Sigmoid colon (tissue), 4 donors: Measurements from ENCODE around the gene ZBTB4.

ENCODE experiments used
- POLR2A ChIP-seq, 2 donors: fragments of 450-650 bp; IDR thresholded peaks; one replicate each; pipeline ENCODE4 v1.6.1; 2016; ENCODE audit warnings: antibody characterized with exemption in 2 of 2, mild to moderate bottlenecking in 2 of 2, moderate library complexity in 2 of 2
- POLR2AphosphoS5 ChIP-seq, 4 donors: sonication (generic); formaldehyde crosslinking; IDR thresholded peaks; one replicate each; pipeline ENCODE4 v1.6.1; 2017; ENCODE audit warnings: antibody characterized with exemption in 4 of 4

DNA sequence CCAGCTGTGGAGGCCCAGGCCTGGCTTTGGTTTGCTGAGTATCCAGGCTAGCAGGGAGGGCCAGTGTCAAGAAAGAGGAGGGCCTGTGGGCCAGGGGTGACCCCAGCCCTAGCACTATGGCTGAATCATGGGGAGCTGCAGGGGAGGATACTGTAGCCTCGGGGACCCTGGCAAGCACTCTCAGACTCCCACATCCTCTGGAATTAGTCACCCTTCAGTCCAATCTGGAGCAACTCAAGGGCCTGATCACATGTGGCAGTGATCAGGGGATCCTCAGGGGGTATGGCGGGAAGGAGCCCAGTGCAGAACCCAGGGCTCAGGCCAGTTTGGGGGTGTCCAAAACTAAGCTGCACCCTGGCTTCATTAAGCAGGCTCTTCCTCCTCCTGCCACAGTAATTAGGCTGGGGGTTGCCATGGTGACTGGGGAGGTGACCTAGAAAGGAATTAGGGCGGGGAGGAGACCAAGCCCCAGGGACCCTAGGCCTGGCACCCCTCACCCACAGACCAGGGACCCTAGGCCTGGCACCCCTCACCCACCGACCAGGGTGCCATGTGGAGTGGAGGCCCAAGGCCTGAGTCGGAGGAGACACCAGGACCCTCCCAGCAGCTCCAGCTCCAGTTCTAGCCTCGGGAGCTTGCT, 66.0 kb downstream of the ZBTB4 start:
- TF ChIP-seq POLR2AphosphoS5 (IDR thresholded peaks at IDR 0.05) (no peak), POLR2A (IDR thresholded peaks at IDR 0.05) (no peak)
